EL (cell line): Measurements from ENCODE around the gene LARGE1.
"Not testable (repeated sequence)": the region's sequence is repeated elsewhere in the genome, so short reads cannot be mapped to it uniquely, and the experiment has no call there.

Experiments used
- DNase-seq: peaks from one replicate; pipeline ENCODE4 v3.0.0-alpha.2; 2016

Gene LARGE1

DNA sequence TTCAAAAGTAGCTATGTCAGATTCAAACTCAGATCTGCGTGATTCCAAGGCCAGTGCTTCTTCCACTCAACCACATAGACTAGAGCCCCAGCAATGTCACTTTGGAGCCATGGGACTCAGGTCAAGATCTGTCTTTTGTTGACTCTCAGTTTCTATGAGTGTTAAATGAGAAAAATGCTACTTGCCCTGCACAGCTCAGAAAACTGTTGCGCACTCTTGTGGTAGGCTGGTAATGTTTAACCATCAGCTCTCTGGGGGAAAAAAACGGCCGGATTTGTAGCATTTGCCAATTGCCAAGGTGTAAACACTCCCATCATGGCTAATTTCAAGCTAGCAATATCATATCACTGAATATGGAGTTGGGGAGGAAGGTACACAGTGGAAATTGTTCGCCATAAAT lies 534.0 kb downstream of the LARGE1 start:
- no peak for DNase-seq

DNA sequence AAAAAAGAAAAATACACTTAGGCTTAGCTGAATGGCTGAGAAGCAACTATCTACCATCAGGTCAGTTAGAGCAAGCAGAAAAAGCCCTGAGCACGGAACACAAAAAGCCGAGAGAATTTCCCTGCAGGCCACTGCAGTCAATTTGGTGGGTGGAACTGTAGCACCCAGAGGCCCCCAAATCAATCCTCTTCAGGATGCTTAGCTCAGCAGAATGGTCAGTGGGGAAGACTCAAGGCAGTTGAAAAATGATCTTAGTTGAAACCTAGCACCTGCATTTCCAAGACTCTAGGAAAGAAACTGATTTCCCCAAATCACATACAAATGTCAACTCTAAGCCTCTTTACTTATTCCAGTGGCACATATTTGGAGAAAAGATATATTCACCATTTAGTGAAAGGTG lies 534.7 kb downstream of the LARGE1 start:
- no peak for DNase-seq

DNA sequence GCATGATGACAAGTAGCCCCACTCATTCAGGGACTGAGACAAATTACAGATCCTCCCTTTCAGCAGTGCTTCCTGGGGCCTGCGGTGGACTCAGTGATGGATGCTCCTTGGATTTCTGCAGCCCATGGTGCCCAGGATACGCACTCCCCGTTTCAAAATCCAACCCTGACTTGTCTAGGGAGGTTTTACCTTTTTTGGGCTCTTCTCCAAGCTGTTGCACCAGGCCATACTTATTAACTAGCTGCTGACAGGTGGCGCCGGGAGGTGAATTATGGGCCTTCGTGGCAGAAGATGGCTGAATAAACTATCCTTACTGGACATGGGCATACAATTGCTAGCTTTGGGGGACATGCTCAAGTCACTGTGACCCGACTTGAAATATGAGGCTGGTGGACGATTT lies 537.8 kb downstream of the LARGE1 start:
- DNase-seq: no peak

DNA sequence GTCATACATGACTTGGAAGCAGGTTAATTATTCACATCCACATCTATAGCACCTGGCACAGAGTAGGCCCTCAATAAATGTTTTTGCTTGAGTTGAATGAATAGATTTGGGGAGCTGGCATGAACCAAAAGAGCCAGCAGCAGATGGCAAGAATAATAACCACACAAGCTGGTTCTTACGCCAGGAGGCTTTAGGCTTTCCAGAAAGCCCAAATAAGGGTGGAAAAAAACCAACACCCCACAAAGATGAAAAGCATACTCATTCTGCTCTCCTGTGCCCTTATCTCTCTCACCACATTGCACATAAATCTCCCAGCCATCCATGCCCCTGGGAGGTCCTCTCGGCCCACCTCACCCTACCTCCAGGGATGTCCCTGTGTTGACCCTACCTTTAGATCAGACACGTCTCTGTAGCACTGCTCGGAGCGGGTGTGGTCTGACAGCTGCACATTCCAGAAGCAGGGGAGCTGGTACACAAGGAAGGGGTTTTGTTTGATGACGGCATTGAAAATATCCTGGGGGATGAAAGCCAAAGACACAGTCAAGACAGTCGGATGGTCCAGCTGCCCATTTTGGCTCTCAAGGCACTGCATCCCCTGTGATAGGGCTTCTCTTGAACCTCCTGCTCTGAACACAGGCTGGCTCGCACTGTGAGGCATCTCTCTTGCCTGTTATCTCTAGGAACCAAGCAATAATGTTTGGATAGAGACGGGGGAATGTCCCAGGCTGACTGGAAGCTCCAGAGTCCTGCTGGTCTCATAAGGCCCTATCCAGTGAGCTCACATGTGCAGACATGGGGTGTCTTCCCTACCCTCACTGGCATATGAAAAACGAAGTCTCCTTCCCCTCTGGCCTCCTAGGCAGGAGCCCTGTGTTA lies 538.5 kb downstream of the LARGE1 start:
- DNase-seq: no peak

- DNase-seq: peak; percentile 14
These were observed 539.3 kb downstream of the LARGE1 start for GRCh38 chr22:33380789-33381530.

- DNase-seq: no peak
These were observed 540.4 kb downstream of the LARGE1 start for GRCh38 chr22:33379836-33380235.

DNA sequence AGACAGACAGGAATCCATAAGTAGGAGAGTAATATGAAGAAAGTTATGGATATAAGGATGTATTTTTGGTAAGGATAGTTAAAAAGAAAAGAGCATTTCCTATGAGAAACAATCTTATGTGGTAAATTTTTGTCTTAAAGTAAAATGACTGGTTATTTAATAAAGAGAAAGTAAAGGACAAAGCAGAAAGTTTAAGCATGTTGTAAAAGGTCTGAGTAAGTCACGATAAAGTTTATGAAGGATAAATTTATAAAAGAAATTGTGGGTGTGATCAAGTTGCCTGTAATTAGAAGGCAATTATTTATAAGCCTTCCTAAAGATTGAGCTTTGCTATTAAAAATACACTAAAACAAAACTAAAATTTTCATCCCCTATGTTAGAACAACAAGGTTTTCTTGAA lies 547.4 kb downstream of the LARGE1 start:
- no peak for DNase-seq

DNA sequence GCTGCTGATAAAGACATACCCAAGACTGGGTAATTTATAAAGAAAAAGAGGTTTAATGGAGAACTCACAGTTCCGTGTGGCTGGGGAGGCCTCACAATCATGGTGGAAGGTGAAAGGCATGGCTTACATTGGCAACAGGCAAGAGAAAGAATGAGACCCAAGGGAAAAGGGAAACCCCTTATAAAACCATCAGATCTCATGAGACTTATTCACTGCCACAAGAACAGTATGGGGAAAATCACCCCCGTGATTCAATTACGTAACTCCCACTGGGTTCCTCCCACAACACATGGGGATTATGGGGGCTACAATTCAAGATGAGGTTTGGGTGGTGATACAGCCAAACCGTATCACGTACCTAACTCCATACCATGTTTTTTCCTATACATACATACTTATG lies 557.0 kb downstream of the LARGE1 start:
- not testable (repeated sequence) for DNase-seq

- DNase-seq: no peak
These were observed 557.6 kb downstream of the LARGE1 start for GRCh38 chr22:33362702-33363101.

- DNase-seq: no peak
These were observed 558.7 kb downstream of the LARGE1 start for GRCh38 chr22:33361581-33361980.

DNA sequence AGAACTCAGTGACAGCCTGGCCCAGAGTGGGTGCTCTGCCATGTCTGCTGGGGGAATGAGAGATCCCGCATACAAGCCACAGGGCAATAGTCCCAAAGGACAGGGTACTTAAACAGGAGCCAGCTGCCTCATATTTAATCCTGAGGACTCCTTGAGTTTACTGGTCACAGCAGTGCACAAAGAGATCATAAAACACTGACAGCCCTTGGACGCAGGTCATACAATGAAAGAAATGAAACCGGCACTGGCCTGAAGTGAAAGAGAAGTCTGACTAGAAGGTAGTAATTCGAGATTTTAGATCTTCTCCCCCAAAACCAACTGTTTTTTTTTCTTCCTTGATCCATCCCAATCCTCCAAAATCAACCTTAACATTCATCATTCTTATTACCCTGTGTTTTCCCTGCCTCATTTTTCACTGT lies 562.3 kb downstream of the LARGE1 start:
- DNase-seq: no peak

DNA sequence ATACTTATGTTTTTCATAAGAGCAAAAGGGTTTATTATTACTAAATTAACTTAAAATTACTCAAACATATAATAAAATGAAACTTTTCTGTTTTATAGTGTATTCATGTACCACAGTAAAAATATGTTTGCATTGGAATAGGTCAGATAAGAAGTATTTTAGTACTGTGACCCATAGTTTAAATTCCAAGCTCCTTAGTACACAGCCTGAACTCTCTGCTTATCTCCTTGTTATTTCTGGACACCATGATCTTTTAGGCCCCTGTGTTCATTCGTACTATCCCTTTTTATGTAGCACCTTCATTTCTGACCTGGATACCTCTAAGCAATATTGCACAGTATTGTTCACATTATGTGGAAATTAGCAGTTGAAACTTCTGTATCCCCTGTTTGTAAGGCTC lies 565.3 kb downstream of the LARGE1 start:
- DNase-seq: no peak

DNA sequence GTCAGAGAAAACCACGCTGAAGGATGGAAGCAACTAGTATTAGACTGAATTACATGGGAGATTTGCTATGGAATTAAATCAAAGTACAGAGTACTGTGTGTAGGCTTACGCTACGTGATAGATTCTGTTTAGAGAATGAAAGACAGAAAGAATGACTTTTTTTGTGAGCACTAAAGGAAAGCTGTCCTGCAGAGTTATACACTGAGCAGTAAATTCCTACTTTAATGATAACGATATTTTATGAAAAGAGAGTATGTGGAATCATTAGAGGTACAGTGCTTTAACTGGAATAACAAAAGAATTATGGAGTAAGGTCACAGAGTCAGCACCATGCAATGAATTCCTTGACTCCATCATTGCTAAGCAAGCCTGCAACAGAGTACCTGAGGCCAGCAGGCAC lies 566.8 kb downstream of the LARGE1 start:
- no peak for DNase-seq

GRCh38 chr22:33352768-33353167 lies 567.5 kb downstream of the LARGE1 start:
- no peak for DNase-seq

- DNase-seq: no peak
These were observed 569.3 kb downstream of the LARGE1 start for GRCh38 chr22:33350961-33351360.

DNA sequence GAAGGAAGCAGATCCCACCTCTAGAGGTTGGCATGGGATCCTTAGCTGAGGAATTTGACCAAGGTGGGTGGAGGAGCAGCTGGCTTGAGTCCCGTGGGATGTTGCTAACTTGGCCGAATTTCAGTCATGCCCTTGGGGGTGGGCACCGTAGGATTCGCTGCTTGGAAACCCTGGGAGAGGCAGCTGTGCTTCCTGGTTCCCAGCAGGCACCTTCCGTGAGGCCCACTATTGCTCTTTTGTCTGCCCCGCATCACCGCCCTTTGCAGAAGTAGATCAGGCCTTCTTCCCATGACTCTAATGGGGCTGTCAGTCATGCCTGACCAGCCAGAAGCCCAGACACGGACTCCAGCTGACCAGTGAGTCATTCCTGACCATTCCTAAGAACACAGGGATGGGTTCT lies 569.8 kb downstream of the LARGE1 start:
- no peak for DNase-seq

DNA sequence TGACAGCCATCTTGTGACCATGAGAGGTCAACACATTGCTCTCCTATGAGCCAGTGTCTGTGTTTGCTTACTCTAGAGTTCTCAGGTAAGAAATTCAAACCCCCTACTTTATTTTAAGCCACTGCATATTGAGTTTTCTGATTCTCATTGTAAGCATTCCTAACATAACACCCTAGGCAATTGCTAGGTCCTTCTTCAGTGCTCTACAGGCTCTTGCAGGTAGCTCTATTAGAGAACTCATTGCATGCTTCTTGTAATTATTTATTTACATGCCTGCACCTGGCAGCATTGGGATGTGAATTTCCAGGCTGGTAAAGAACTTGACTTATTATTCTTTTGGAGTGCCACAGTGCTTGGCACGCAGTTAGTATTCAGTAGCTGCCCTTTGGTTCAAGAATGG lies 573.3 kb downstream of the LARGE1 start:
- no peak for DNase-seq

DNA sequence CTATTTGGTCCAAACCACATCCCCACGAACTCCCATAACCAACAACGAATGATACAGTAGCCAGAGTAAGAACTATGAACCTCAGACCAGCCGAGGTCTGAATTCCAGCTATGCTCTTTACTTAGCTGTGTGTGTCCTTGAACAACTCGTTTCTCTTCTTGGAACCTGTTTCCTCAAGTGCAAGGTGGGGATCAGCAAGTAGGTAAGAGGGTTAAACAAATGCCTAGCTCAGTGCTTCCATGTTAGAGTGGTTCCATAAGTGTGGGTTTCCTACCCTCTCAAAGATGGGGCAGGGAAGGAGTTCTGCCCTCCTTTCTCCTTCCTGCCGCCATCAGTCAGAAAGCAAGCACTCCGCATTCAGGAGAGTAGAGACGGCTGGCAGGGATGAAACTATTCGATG lies 578.7 kb downstream of the LARGE1 start:
- DNase-seq: no peak

DNA sequence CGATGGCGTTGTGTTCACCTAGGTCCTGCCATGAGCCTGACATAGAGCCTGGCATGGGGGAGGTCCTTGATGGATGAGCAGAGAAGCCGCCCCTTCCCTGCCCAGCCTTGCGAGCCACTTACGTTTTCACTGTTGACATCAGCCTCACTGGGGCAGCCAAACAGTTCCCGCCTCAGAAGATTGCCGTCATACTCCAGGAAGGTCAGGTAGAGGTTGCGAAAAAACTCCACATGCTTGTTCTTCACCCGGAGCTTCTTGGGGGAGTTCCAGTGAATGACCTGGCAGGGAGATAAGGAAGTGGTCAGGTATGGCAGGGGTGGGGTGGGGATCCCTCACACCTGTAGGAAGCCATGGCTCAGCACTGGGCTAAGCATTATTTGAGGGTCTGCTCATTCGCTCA lies 582.8 kb downstream of the LARGE1 start:
- DNase-seq: no peak

GRCh38 chr22:33335611-33336279 lies 584.5 kb downstream of the LARGE1 start:
- DNase-seq: no peak

DNA sequence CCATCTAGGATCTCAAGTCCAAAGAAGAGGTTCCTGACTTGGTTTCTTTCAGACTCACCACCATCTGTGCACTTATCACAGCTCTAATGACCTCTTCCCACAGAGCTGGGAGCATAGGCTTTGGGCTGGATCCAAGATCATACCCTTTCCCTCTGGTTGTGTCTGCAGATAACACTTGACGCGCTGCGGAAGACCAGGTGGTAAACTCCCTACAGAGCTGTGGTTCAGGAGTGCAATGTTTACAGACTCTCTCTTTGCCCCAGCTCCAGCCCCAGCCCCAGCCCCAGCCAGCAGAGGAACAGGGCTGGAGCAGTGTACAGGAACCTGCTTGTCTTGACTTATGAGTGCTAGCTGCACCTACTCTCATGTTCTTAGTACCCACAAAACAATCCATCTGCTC lies 587.7 kb downstream of the LARGE1 start:
- no peak for DNase-seq

GRCh38 chr22:33331017-33331416 lies 589.3 kb downstream of the LARGE1 start:
- DNase-seq: no peak

DNA sequence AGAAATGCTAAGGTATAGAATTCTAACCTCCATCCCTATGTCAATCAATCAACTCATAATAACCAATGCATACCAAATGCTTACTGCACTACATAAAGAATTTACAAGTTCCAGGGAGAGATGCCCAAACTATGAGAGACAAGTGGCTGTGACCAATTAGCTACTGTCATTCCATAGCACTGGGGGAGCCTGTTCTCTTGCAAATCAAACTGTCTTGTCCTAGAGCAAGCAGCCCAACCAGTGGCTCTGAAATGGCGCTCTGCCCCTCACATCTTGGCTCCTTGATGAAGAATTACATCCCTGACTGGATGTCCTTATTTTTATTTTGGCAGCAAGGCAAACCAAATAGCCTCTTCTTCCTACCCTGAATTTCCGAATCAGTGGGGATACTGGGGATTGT lies 589.7 kb downstream of the LARGE1 start:
- DNase-seq: no peak

DNA sequence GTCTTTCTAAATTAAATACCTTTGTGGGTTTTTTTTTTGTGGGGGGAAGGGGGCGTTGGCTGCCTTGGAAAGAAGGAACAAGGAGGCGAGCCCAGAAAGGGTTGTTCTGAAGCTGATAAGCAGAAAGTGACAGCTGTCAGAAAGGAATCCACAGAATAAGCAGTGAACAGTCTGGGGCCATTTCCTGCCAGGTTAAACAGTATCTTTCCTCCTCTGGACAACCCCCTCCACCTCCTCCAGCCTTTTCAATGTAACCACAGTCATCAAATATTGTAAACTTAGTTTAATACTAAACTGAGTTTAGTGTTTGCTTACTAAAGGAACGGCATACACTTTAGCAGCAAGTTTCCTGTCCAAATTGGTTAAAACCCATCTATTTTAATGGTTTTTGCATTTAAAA lies 590.9 kb downstream of the LARGE1 start:
- no peak for DNase-seq
